Omental fat pad (tissue), 4 donors: ENCODE measurements around the gene TECPR1. TPM values are rescaled to one million over a fixed set of nuclear protein-coding genes. Genes with fewer than 3 reads are reported as not detected.

Source experiments
- ATAC-seq: fragments of 150-250 bp; one replicate; pipeline ENCODE4 v1.9.1; 2016; ENCODE audit warnings: mild to moderate bottlenecking, moderate library complexity; ENCODE audit not compliant: low FRiP score
- DNase-seq: peaks from one replicate; pipeline ENCODE4 v3.0.0-alpha.2; 2019; ENCODE audit warnings: low spot score
- CTCF ChIP-seq, 3 donors: fragments of 450-650 bp; IDR thresholded peaks; one replicate each; pipeline ENCODE4 v1.5.1; 2016 to 2017; ENCODE audit warnings: antibody characterized with exemption in 3 of 3, mild to moderate bottlenecking in 3 of 3, moderate library complexity in 2 of 3
- total RNA-seq, 4 donors: library from RNA; depleted of rRNA; stranded (reverse); fragments of >200 nt; gene quantifications; one replicate each; pipeline ENCODE4 v1.1.0, GENCODE V29; 2016

TECPR1 gene
- total RNA-seq, 4 donors from 2014 or later = 12.0 to 36.3 (median 17.1) TPM

GRCh38 chr7:98213888-98214810 lies 37.9 kb downstream of the TECPR1 start:
- TF ChIP-seq CTCF (IDR thresholded peaks at IDR 0.05) = no peak
- DNase-seq = no peak
- no peak for ATAC-seq

- no peak for ATAC-seq
- DNase-seq = no peak
- no peak for TF ChIP-seq CTCF (IDR thresholded peaks at IDR 0.05)
These were observed 38.6 kb downstream of the TECPR1 start for GRCh38 chr7:98213296-98213887.

- DNase-seq (no peak), ATAC-seq (no peak)
- no peak for TF ChIP-seq CTCF (IDR thresholded peaks at IDR 0.05)
These were observed 39.4 kb downstream of the TECPR1 start for GRCh38 chr7:98212532-98213041.

GRCh38 chr7:98211676-98212531 lies 40.1 kb downstream of the TECPR1 start:
- ATAC-seq (no peak), DNase-seq (no peak)
- no peak for TF ChIP-seq CTCF (IDR thresholded peaks at IDR 0.05)

GRCh38 chr7:98211221-98211675 lies 40.8 kb downstream of the TECPR1 start, which contains the start of gene BHLHA15:
Gene BHLHA15, plus strand, starts transcription at chr7:98211439. Its CDS starts 871 bp downstream, at chr7:98212310.
- TF ChIP-seq CTCF (IDR thresholded peaks at IDR 0.05) = no peak
- ATAC-seq (no peak), DNase-seq (no peak)

- no peak for DNase-seq
- no peak for ATAC-seq
- no peak for TF ChIP-seq CTCF (IDR thresholded peaks at IDR 0.05)
These were observed 41.4 kb downstream of the TECPR1 start for GRCh38 chr7:98210513-98211220.
